ENCODE results near the gene STK32C.

STK32C gene

GRCh38 chr10:132246296-132246695 is 61.5 kb downstream of the STK32C start:
- H3K4me1 Mint-ChIP-seq (ENCODE audit: low read depth) = no peaks in the 10 kb centered on the region
- H3K9me3 Mint-ChIP-seq = no peaks in the 10 kb centered on the region
- H3K4me3 Mint-ChIP-seq = no peak overlapping the region
- no peaks in the 10 kb centered on the region for H3K36me3 Mint-ChIP-seq (ENCODE audit: low read depth)
- H3K27ac Mint-ChIP-seq = no peak overlapping the region
- H3K27me3 Mint-ChIP-seq (ENCODE audit: low read depth) = no peaks in the 10 kb centered on the region
- no peak for DNase-seq (ENCODE audit: low spot score)

GRCh38 chr10:132245056-132245455 is 62.7 kb downstream of the STK32C start:
- Mint-ChIP-seq H3K36me3 (ENCODE audit: low read depth) (no peaks in the 10 kb centered on the region), H3K27me3 (ENCODE audit: low read depth) (no peaks in the 10 kb centered on the region), H3K27ac (no peak overlapping the region), H3K4me3 (no peak overlapping the region), H3K4me1 (ENCODE audit: low read depth) (no peaks in the 10 kb centered on the region), H3K9me3 (no peaks in the 10 kb centered on the region)
- no peak for DNase-seq (ENCODE audit: low spot score)

GRCh38 chr10:132243626-132244025 is 64.1 kb downstream of the STK32C start:
- no peak overlapping the region for H3K4me3 Mint-ChIP-seq
- H3K36me3 Mint-ChIP-seq (ENCODE audit: low read depth) = no peaks in the 10 kb centered on the region
- no peak overlapping the region for H3K27ac Mint-ChIP-seq
- no peak for DNase-seq (ENCODE audit: low spot score)
- H3K9me3 Mint-ChIP-seq = no peaks in the 10 kb centered on the region
- H3K4me1 Mint-ChIP-seq (ENCODE audit: low read depth) = no peaks in the 10 kb centered on the region
- H3K27me3 Mint-ChIP-seq (ENCODE audit: low read depth) = no peaks in the 10 kb centered on the region

GRCh38 chr10:132243141-132243540 is 64.6 kb downstream of the STK32C start:
- no peaks in the 10 kb centered on the region for H3K4me1 Mint-ChIP-seq (ENCODE audit: low read depth)
- H3K27me3 Mint-ChIP-seq (ENCODE audit: low read depth) = no peaks in the 10 kb centered on the region
- no peak overlapping the region for H3K27ac Mint-ChIP-seq
- H3K9me3 Mint-ChIP-seq = no peaks in the 10 kb centered on the region
- DNase-seq (ENCODE audit: low spot score) = no peak
- H3K36me3 Mint-ChIP-seq (ENCODE audit: low read depth) = no peaks in the 10 kb centered on the region
- H3K4me3 Mint-ChIP-seq = no peak overlapping the region

GRCh38 chr10:132242103-132242840 is 65.5 kb downstream of the STK32C start:
- no peak for DNase-seq (ENCODE audit: low spot score)
- H3K9me3 Mint-ChIP-seq = no peaks in the 10 kb centered on the region
- no peak overlapping the region for H3K4me3 Mint-ChIP-seq
- H3K27ac Mint-ChIP-seq = no peak overlapping the region
- no peaks in the 10 kb centered on the region for H3K36me3 Mint-ChIP-seq (ENCODE audit: low read depth)
- no peaks in the 10 kb centered on the region for H3K27me3 Mint-ChIP-seq (ENCODE audit: low read depth)
- H3K4me1 Mint-ChIP-seq (ENCODE audit: low read depth) = no peaks in the 10 kb centered on the region

- no peak for DNase-seq (ENCODE audit: low spot score)
These were observed 66.3 kb downstream of the STK32C start for GRCh38 chr10:132241496-132241895.

GRCh38 chr10:132241086-132241485 is 66.7 kb downstream of the STK32C start:
- Mint-ChIP-seq H3K4me1 (ENCODE audit: low read depth) (no peaks in the 10 kb centered on the region), H3K9me3 (no peaks in the 10 kb centered on the region), H3K4me3 (no peak overlapping the region)

More at GRCh38 chr10:132241496-132241895, 66.3 kb downstream of the STK32C start:
- Mint-ChIP-seq H3K27me3 (ENCODE audit: low read depth) (no peaks in the 10 kb centered on the region), H3K36me3 (ENCODE audit: low read depth) (no peaks in the 10 kb centered on the region), H3K4me3 (no peak overlapping the region), H3K27ac (no peak overlapping the region), H3K9me3 (no peaks in the 10 kb centered on the region), H3K4me1 (ENCODE audit: low read depth) (no peaks in the 10 kb centered on the region)

GRCh38 chr10:132240581-132240980 is 67.2 kb downstream of the STK32C start:
- H3K9me3 Mint-ChIP-seq = no peaks in the 10 kb centered on the region
- H3K27me3 Mint-ChIP-seq (ENCODE audit: low read depth) = no peaks in the 10 kb centered on the region
- H3K27ac Mint-ChIP-seq = no peak overlapping the region
- H3K36me3 Mint-ChIP-seq (ENCODE audit: low read depth) = no peaks in the 10 kb centered on the region
- H3K4me1 Mint-ChIP-seq (ENCODE audit: low read depth) = no peaks in the 10 kb centered on the region
- no peak overlapping the region for H3K4me3 Mint-ChIP-seq
- no peak for DNase-seq (ENCODE audit: low spot score)

More at GRCh38 chr10:132241086-132241485, 66.7 kb downstream of the STK32C start:
- H3K27ac Mint-ChIP-seq = no peak overlapping the region
- no peaks in the 10 kb centered on the region for H3K36me3 Mint-ChIP-seq (ENCODE audit: low read depth)
- no peak for DNase-seq (ENCODE audit: low spot score)
- H3K27me3 Mint-ChIP-seq (ENCODE audit: low read depth) = no peaks in the 10 kb centered on the region

GRCh38 chr10:132240156-132240555 is 67.6 kb downstream of the STK32C start:
- no peaks in the 10 kb centered on the region for H3K9me3 Mint-ChIP-seq
- H3K27me3 Mint-ChIP-seq (ENCODE audit: low read depth) = no peaks in the 10 kb centered on the region
- DNase-seq (ENCODE audit: low spot score) = no peak
- H3K4me3 Mint-ChIP-seq = no peak overlapping the region
- H3K36me3 Mint-ChIP-seq (ENCODE audit: low read depth) = no peaks in the 10 kb centered on the region
- H3K27ac Mint-ChIP-seq = no peak overlapping the region
- H3K4me1 Mint-ChIP-seq (ENCODE audit: low read depth) = no peaks in the 10 kb centered on the region

- no peak overlapping the region for H3K4me3 Mint-ChIP-seq
- H3K27ac Mint-ChIP-seq = no peak overlapping the region
- no peaks in the 10 kb centered on the region for H3K36me3 Mint-ChIP-seq (ENCODE audit: low read depth)
- no peaks in the 10 kb centered on the region for H3K9me3 Mint-ChIP-seq
- DNase-seq (ENCODE audit: low spot score) = no peak
- no peaks in the 10 kb centered on the region for H3K27me3 Mint-ChIP-seq (ENCODE audit: low read depth)
- no peaks in the 10 kb centered on the region for H3K4me1 Mint-ChIP-seq (ENCODE audit: low read depth)
These were observed 68.4 kb downstream of the STK32C start for GRCh38 chr10:132239126-132240031.

GRCh38 chr10:132238371-132239125 is 69.2 kb downstream of the STK32C start:
- Mint-ChIP-seq H3K9me3 (no peaks in the 10 kb centered on the region), H3K4me3 (no peak overlapping the region), H3K27me3 (ENCODE audit: low read depth) (no peaks in the 10 kb centered on the region), H3K36me3 (ENCODE audit: low read depth) (no peaks in the 10 kb centered on the region), H3K4me1 (ENCODE audit: low read depth) (no peaks in the 10 kb centered on the region), H3K27ac (no peak overlapping the region)
- DNase-seq (ENCODE audit: low spot score) = no peak

GRCh38 chr10:132237871-132238270 is 69.9 kb downstream of the STK32C start:
- Mint-ChIP-seq H3K4me1 (ENCODE audit: low read depth) (peaks cover 1% of the 10 kb centered on the region), H3K4me3 (no peak overlapping the region)

GRCh38 chr10:132237396-132237795 is 70.4 kb downstream of the STK32C start:
- no peaks in the 10 kb centered on the region for H3K27me3 Mint-ChIP-seq (ENCODE audit: low read depth)
- no peak overlapping the region for H3K4me3 Mint-ChIP-seq
- H3K27ac Mint-ChIP-seq = no peak overlapping the region
- no peaks in the 10 kb centered on the region for H3K36me3 Mint-ChIP-seq (ENCODE audit: low read depth)
- H3K9me3 Mint-ChIP-seq = no peaks in the 10 kb centered on the region
- no peak for DNase-seq (ENCODE audit: low spot score)
- peaks cover 6% of the 10 kb centered on the region for H3K4me1 Mint-ChIP-seq (ENCODE audit: low read depth)

More at GRCh38 chr10:132237871-132238270, 69.9 kb downstream of the STK32C start:
- H3K27me3 Mint-ChIP-seq (ENCODE audit: low read depth) = no peaks in the 10 kb centered on the region
- DNase-seq (ENCODE audit: low spot score) = no peak
- no peak overlapping the region for H3K27ac Mint-ChIP-seq
- H3K36me3 Mint-ChIP-seq (ENCODE audit: low read depth) = no peaks in the 10 kb centered on the region
- no peaks in the 10 kb centered on the region for H3K9me3 Mint-ChIP-seq

- Mint-ChIP-seq H3K4me1 (ENCODE audit: low read depth) (peaks cover 11% of the 10 kb centered on the region), H3K9me3 (no peaks in the 10 kb centered on the region), H3K4me3 (no peak overlapping the region), H3K36me3 (ENCODE audit: low read depth) (no peaks in the 10 kb centered on the region), H3K27me3 (ENCODE audit: low read depth) (no peaks in the 10 kb centered on the region), H3K27ac (no peak overlapping the region)
- DNase-seq (ENCODE audit: low spot score) = no peak
These were observed 70.9 kb downstream of the STK32C start for GRCh38 chr10:132236881-132237280.

Measured in T-helper 2 cell treated with Interferon-gamma antibody and Interleukin-4, amounts not matched to agents 5 μg/mL and 100 μg/mL, for 36 hours (primary cell).